Lower leg skin (tissue), 4 donors: ENCODE measurements around the gene FOXR1. TPM values are rescaled to one million over a fixed set of nuclear protein-coding genes. Genes with fewer than 3 reads are reported as not detected.
"Not testable (repeated sequence)": the region's sequence is repeated elsewhere in the genome, so short reads cannot be mapped to it uniquely, and the experiment has no call there.

Source experiments
- DNase-seq, 2 donors: peaks; one replicate each; pipeline ENCODE4 v3.0.0-alpha.2; 2019; ENCODE audit warnings: low spot score in 2 of 2
- H3K4me3 ChIP-seq: fragments of 200-600 bp; sonication (generic); 2 replicates; pipeline ENCODE4 v1.5.1; 2017; ENCODE audit warnings: mild to moderate bottlenecking, low read depth; ENCODE audit not compliant: poor library complexity, severe bottlenecking
- POLR2A ChIP-seq, 2 donors: fragments of 450-650 bp; IDR thresholded peaks; one replicate each; pipeline ENCODE4 v1.6.1; 2016 to 2017; ENCODE audit warnings: antibody characterized with exemption in 2 of 2, mild to moderate bottlenecking in 1 of 2, moderate library complexity in 1 of 2
- WGBS, 2 donors: methylation state at CpG; one replicate each; pipeline ENCODE4 v1.1.5; 2018; 5-methylcytosine and 5-hydroxymethylcytosine counted together
- intact Hi-C: fragments of 100-400 bp; cut with DNase I; formaldehyde crosslinking; loops from one replicate; pipeline ENCODE4 v1.15.0; 2023; ENCODE audit warnings: low total_unique reads
- total RNA-seq, 4 donors: library from RNA; depleted of rRNA; stranded (reverse); fragments of >200 nt; gene quantifications; one replicate each; pipeline ENCODE4 v1.1.0, GENCODE V29; 2016
- TF ChIP-seq, protein P1 (sequence below), 3 donors: fragments of 450-650 bp; IDR thresholded peaks; one replicate each; pipeline ENCODE4 v1.5.1; 2016; ENCODE audit warnings: antibody characterized with exemption in 3 of 3, mild to moderate bottlenecking in 3 of 3, moderate library complexity in 2 of 3

FOXR1 gene
- total RNA-seq, 4 donors from 2014 or later = not detected

DNA sequence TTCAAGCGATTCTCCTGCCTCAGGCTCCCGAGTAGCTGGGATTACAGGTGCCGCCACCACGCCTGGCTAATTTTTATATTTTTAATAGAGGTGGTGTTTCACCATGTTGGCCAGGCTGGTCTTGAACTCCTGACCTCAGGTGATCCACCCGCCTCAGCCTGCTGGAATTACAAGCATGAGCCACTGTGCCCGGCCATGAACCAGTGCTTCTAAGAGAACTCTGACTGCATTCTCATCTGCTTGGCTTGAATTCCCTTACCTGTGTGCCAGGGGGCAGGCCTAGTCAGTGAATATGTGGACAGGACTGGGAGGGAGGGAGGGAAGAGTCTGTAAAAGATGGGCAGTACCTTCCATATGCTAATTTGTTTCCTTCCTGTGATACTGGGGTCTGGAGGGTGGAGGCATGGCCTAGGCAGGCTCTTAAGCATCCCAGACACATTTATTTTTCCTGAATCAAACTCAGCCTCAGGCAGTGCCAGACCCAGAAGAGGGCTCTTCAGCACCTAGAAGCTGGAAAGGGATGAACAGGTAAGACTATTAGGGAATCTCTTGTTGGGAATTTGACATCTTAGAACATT is 40.0 kb downstream of the FOXR1 start:
- no peak for TF ChIP-seq POLR2A (IDR thresholded peaks at IDR 0.05)
- TF ChIP-seq, protein P1, sequence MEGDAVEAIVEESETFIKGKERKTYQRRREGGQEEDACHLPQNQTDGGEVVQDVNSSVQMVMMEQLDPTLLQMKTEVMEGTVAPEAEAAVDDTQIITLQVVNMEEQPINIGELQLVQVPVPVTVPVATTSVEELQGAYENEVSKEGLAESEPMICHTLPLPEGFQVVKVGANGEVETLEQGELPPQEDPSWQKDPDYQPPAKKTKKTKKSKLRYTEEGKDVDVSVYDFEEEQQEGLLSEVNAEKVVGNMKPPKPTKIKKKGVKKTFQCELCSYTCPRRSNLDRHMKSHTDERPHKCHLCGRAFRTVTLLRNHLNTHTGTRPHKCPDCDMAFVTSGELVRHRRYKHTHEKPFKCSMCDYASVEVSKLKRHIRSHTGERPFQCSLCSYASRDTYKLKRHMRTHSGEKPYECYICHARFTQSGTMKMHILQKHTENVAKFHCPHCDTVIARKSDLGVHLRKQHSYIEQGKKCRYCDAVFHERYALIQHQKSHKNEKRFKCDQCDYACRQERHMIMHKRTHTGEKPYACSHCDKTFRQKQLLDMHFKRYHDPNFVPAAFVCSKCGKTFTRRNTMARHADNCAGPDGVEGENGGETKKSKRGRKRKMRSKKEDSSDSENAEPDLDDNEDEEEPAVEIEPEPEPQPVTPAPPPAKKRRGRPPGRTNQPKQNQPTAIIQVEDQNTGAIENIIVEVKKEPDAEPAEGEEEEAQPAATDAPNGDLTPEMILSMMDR (IDR thresholded peaks at IDR 0.05) = no peak
- intact Hi-C loops = no loop called here
- no peak for DNase-seq
- WGBS, 2 donors = 72 to 84% methylated on average over 6 of the region's 6 CpGs
- no peak overlapping the region for H3K4me3 ChIP-seq

- no peak for DNase-seq
- WGBS, 2 donors = 82 to 91% methylated on average over 3 of the region's 3 CpGs
- intact Hi-C loops = no loop called here
- H3K4me3 ChIP-seq = no peak overlapping the region
- TF ChIP-seq, protein P1 (IDR thresholded peaks at IDR 0.05) = no peak
Observed at GRCh38 chr11:119012629-119013170, 41.1 kb downstream of the FOXR1 start.

DNA sequence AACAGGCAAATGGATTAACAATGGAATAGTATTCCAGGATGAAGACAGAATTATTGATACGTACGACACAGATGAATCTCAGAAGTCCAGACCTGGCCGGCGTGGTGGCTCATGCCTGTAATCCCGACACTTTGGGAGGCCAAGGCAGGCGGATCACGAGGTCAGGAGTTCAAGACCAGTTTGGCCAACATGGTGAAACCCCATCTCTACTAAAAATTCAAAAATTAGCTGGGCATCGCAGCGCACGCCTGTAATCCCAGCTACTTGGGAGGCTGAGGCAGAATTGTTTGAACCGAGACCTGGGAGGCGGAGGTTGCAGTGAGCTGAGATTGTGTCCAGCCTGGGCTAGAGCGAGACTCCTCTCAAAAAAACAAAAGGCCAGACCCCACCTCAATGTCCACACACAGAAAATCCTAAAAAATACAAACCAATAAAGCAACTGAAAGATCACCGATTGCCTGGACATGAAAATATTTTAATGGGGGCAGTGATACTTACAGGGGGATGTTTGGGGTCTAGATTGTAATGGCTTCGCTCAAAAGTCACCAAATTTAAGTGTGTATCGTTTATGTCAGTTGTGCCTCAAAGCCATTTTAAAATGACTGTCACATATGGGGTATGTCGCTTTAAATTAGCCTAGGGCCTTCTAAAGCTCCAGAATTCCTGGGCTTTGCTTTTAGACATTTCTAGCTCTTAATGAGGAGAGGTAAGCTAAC is 42.8 kb downstream of the FOXR1 start:
- TF ChIP-seq POLR2A (IDR thresholded peaks at IDR 0.05) = no peak
- TF ChIP-seq, protein P1 (IDR thresholded peaks at IDR 0.05) = no peak
- no peak for DNase-seq
- intact Hi-C loops = no loop called here
- 90 to 91% methylated on average over 17 of the region's 17 CpGs for WGBS, 2 donors
- H3K4me3 ChIP-seq = no peak overlapping the region

GRCh38 chr11:119015054-119015611 is 43.6 kb downstream of the FOXR1 start:
- H3K4me3 ChIP-seq = no peak overlapping the region
- TF ChIP-seq, protein P1 (IDR thresholded peaks at IDR 0.05) = no peak
- TF ChIP-seq POLR2A (IDR thresholded peaks at IDR 0.05) = no peak
- intact Hi-C loops = no loop called here
- WGBS, 2 donors = 58 to 67% methylated on average over 8 of the region's 8 CpGs
- no peak for DNase-seq

DNA sequence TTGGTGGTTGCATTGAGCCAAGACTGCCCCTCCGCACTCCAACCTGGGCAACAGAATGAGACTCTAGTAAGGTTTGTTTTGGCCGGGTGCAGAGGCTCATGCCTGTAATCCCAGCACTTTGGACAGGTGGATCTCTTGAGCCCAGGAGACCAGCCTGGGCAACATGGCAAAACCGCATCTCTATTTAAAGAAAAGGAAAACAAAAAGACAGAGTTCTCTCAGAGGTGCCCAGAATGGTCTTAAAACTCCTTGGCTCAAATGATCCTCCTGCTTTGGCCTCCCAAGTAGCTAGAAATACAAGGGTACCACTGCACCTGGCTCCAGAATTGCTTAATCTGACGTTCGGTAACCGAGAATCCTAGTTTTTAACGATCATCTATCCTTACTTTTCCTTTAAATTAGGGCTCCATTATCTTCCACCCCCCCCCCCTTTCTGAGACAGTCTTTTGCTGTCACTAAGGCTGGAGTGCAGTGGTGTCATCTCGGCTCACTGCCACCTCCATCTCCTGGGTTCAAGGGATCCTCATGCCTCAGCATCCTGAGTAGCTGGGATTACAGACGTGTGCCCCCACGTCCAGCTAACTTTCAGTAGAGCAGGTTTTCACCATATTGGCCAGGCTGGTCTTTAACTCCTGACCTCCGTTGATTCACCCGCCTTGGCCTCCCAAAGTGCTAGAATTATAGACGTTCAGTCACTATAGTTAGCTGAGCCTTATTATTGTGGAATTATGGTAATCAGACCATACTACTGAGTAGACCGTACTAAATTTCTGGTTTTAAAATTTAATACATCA is 44.9 kb downstream of the FOXR1 start:
- no peak overlapping the region for H3K4me3 ChIP-seq
- intact Hi-C loops = no loop called here
- TF ChIP-seq, protein P1 (IDR thresholded peaks at IDR 0.05) = no peak
- no peak for TF ChIP-seq POLR2A (IDR thresholded peaks at IDR 0.05)
- no peak for DNase-seq
- WGBS, 2 donors = 71 to 77% methylated on average over 14 of the region's 14 CpGs

DNA sequence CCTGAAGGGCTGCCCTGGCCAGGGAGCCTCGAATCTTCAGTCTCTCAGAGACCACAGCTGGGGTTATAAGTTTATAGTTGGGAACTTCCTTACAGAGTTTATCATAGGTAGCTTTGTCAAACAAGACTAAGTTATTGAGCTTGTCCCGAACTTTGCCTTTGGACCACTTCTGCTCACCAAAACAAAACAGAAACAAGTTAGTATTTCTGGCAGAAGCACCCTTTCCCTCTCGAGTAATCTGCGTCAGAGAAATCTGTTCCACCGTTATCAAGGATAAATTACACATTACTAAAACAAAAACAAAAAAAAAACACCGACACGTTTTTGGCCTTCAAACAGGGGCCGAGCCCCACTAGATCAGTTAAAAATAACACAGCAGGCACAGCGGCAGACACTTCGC is 45.8 kb downstream of the FOXR1 start:
- H3K4me3 ChIP-seq = peak overlapping the region; percentile 93
- WGBS, 2 donors = 1 to 2% methylated on average over 10 of the region's 10 CpGs
- intact Hi-C loops, DNase-seq: not testable (repeated sequence)
